ENCODE measurements around the gene ZFHX3.

The ZFHX3 gene

DNA sequence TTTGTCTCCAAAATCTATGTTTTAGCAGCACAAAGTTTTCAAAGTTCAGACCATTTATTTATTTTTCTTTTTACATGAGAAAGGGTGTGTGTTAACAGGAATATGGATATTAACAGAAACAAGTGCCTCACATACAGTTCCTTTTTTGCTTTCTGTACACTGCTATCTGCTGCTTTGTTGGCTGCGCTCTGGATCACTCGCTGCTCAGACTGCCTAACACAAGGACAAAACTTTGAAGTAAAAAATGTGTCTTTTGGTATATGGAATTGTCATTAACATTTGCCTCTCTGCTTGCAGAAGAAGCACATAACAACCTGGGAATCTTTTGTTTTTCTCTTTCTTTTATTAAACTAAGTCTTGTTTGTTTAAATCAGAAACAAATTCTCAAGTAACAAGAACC is 262.8 kb downstream of the ZFHX3 start:
- Histone ChIP-seq H3K9me3 (ENCODE audit: insufficient read depth, low read length) (no peaks in the 10 kb centered on the region), H3K9ac (ENCODE audit: low read length) (no peak overlapping the region)

GRCh38 chr16:72783716-72784318 is 264.1 kb downstream of the ZFHX3 start:
- no peaks in the 10 kb centered on the region for H3K36me3 ChIP-seq (replicated peaks; ENCODE audit: low read depth, low read length)
- no peak overlapping the region for H3K27ac ChIP-seq (ENCODE audit: low read length)
- no peak overlapping the region for H3K4me2 ChIP-seq (ENCODE audit: low read length)
- H3K9me3 ChIP-seq (ENCODE audit: insufficient read depth, low read length), result no peaks in the 10 kb centered on the region
- H3K4me3 ChIP-seq (ENCODE audit: low read length), result no peak overlapping the region
- no peaks in the 10 kb centered on the region for H3K27me3 ChIP-seq (ENCODE audit: low read depth, low read length)
- H2AFZ ChIP-seq (ENCODE audit: low read depth, low read length), result no peak overlapping the region
- H3K79me2 ChIP-seq (ENCODE audit: low read length), result no peaks in the 10 kb centered on the region
- H4K20me1 ChIP-seq (ENCODE audit: insufficient read depth, low read length), result no peaks in the 10 kb centered on the region
- no peak overlapping the region for H3K9ac ChIP-seq (ENCODE audit: low read length)
- no peaks in the 10 kb centered on the region for H3K4me1 ChIP-seq (ENCODE audit: low read length)
- TF ChIP-seq EZH2phosphoT487 (IDR thresholded peaks at IDR 0.05; ENCODE audit: low read depth), result no peak

More for the DNA sequence above, 262.8 kb downstream of the ZFHX3 start:
- H3K4me2 ChIP-seq (ENCODE audit: low read length), result no peak overlapping the region
- H3K27ac ChIP-seq (ENCODE audit: low read length), result no peak overlapping the region
- H3K4me1 ChIP-seq (ENCODE audit: low read length), result no peaks in the 10 kb centered on the region
- TF ChIP-seq EZH2phosphoT487 (IDR thresholded peaks at IDR 0.05; ENCODE audit: low read depth), result no peak
- TF ChIP-seq, protein P1, sequence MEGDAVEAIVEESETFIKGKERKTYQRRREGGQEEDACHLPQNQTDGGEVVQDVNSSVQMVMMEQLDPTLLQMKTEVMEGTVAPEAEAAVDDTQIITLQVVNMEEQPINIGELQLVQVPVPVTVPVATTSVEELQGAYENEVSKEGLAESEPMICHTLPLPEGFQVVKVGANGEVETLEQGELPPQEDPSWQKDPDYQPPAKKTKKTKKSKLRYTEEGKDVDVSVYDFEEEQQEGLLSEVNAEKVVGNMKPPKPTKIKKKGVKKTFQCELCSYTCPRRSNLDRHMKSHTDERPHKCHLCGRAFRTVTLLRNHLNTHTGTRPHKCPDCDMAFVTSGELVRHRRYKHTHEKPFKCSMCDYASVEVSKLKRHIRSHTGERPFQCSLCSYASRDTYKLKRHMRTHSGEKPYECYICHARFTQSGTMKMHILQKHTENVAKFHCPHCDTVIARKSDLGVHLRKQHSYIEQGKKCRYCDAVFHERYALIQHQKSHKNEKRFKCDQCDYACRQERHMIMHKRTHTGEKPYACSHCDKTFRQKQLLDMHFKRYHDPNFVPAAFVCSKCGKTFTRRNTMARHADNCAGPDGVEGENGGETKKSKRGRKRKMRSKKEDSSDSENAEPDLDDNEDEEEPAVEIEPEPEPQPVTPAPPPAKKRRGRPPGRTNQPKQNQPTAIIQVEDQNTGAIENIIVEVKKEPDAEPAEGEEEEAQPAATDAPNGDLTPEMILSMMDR (IDR thresholded peaks at IDR 0.05; ENCODE audit: low read depth, low read length), result no peak
- no peaks in the 10 kb centered on the region for H3K79me2 ChIP-seq (ENCODE audit: low read length)
- H2AFZ ChIP-seq (ENCODE audit: low read depth, low read length), result no peak overlapping the region
- H3K36me3 ChIP-seq (replicated peaks; ENCODE audit: low read depth, low read length), result no peaks in the 10 kb centered on the region
- no peak overlapping the region for H3K4me3 ChIP-seq (ENCODE audit: low read length)
- no peaks in the 10 kb centered on the region for H3K27me3 ChIP-seq (ENCODE audit: low read depth, low read length)
- no peaks in the 10 kb centered on the region for H4K20me1 ChIP-seq (ENCODE audit: insufficient read depth, low read length)

- Histone ChIP-seq H3K4me3 (ENCODE audit: low read length) (no peak overlapping the region), H3K36me3 (replicated peaks; ENCODE audit: low read depth, low read length) (no peaks in the 10 kb centered on the region), H3K4me2 (ENCODE audit: low read length) (no peak overlapping the region), H3K9ac (ENCODE audit: low read length) (no peak overlapping the region), H4K20me1 (ENCODE audit: insufficient read depth, low read length) (no peaks in the 10 kb centered on the region), H3K27me3 (ENCODE audit: low read depth, low read length) (no peaks in the 10 kb centered on the region), H3K4me1 (ENCODE audit: low read length) (no peaks in the 10 kb centered on the region), H3K9me3 (ENCODE audit: insufficient read depth, low read length) (no peaks in the 10 kb centered on the region), H3K79me2 (ENCODE audit: low read length) (no peaks in the 10 kb centered on the region), H2AFZ (ENCODE audit: low read depth, low read length) (no peak overlapping the region), H3K27ac (ENCODE audit: low read length) (no peak overlapping the region)
- TF ChIP-seq EZH2phosphoT487 (IDR thresholded peaks at IDR 0.05; ENCODE audit: low read depth), result no peak
- TF ChIP-seq, protein P1 (IDR thresholded peaks at IDR 0.05; ENCODE audit: low read depth, low read length), result no peak
Observed at GRCh38 chr16:72769876-72770275, 278.1 kb downstream of the ZFHX3 start.

GRCh38 chr16:72768591-72768990 is 279.3 kb downstream of the ZFHX3 start:
- no peaks in the 10 kb centered on the region for H3K79me2 ChIP-seq (ENCODE audit: low read length)
- H4K20me1 ChIP-seq (ENCODE audit: insufficient read depth, low read length), result peaks cover 4% of the 10 kb centered on the region; the same call in 1 of the 2 replicates
- H3K9me3 ChIP-seq (ENCODE audit: insufficient read depth, low read length), result no peaks in the 10 kb centered on the region
- H3K36me3 ChIP-seq (replicated peaks; ENCODE audit: low read depth, low read length), result no peaks in the 10 kb centered on the region
- no peaks in the 10 kb centered on the region for H3K27me3 ChIP-seq (ENCODE audit: low read depth, low read length)
- TF ChIP-seq, protein P1 (IDR thresholded peaks at IDR 0.05; ENCODE audit: low read depth, low read length), result no peak
- no peak for TF ChIP-seq EZH2phosphoT487 (IDR thresholded peaks at IDR 0.05; ENCODE audit: low read depth)
- no peak overlapping the region for H3K4me3 ChIP-seq (ENCODE audit: low read length)
- H3K4me1 ChIP-seq (ENCODE audit: low read length), result peaks cover 12% of the 10 kb centered on the region
- no peak overlapping the region for H2AFZ ChIP-seq (ENCODE audit: low read depth, low read length)
- no peak overlapping the region for H3K27ac ChIP-seq (ENCODE audit: low read length)
- no peak overlapping the region for H3K4me2 ChIP-seq (ENCODE audit: low read length)
- no peak overlapping the region for H3K9ac ChIP-seq (ENCODE audit: low read length)
